Measurements from ENCODE around the gene MAS1L. TPM values are rescaled to one million over a fixed set of nuclear protein-coding genes. Genes with fewer than 3 reads are reported as not detected.

MAS1L gene
- total RNA-seq, 1 donor: not detected

DNA sequence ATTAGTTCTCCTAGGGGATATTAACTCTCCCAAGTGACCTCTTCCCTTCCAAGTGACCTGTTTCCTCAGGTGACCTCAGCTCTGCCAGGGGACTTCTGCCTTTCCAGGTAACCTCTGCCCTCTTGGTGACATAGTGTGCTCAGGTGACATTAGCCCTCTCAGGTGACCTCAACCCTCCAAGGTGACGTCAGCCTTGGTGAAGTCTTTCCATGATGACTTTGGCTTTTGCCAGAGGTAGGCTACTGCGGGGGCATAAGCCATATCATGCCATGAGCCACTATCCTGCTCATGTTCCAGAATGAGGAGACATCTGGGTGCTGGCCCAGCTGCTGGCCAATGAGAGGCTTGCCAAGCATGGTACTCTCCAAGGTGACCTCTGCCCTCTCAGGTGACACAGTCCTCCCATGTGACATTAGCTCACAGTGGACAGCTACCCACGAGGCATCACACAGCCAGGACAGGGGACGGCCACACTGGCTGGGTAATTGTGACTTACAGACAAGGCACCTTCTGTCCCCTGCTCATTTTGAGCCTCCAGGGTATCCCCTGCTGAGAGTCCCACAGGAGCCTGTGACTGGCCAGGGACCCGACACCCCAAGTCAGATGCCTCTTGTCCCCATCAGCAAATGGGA lies 40.7 kb upstream of the MAS1L start:
- DNase-seq (ENCODE audit: low read depth): no peak
- TF ChIP-seq, protein P1, sequence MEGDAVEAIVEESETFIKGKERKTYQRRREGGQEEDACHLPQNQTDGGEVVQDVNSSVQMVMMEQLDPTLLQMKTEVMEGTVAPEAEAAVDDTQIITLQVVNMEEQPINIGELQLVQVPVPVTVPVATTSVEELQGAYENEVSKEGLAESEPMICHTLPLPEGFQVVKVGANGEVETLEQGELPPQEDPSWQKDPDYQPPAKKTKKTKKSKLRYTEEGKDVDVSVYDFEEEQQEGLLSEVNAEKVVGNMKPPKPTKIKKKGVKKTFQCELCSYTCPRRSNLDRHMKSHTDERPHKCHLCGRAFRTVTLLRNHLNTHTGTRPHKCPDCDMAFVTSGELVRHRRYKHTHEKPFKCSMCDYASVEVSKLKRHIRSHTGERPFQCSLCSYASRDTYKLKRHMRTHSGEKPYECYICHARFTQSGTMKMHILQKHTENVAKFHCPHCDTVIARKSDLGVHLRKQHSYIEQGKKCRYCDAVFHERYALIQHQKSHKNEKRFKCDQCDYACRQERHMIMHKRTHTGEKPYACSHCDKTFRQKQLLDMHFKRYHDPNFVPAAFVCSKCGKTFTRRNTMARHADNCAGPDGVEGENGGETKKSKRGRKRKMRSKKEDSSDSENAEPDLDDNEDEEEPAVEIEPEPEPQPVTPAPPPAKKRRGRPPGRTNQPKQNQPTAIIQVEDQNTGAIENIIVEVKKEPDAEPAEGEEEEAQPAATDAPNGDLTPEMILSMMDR (IDR thresholded peaks at IDR 0.05; ENCODE audit: insufficient read depth, low read depth, low read length): no peak
- H3K4me3 ChIP-seq (ENCODE audit: low read depth, low read length): no peak overlapping the region

DNA sequence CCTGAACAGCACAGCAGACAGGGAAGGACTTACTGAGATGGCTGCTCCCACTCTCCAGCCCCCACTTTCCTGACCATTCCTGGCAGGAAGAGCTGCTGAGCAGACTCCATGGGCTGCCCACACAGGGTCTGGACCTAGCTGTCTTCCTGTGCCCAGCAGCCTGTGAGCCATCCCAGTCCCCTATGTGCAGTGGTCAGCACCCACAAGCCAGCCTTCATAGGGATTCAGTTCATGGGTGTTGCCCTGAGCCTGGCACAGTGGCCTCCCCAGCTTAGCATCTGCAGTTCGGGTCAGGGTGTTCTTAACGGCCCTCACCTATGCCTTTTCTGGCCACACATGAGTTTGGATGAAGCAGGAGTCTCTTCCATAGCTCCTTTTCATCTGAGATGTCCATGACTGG lies 39.8 kb upstream of the MAS1L start:
- DNase-seq (ENCODE audit: low read depth): no peak

GRCh38 chr6:29527126-29527525 lies 39.4 kb upstream of the MAS1L start:
- TF ChIP-seq, protein P1 (IDR thresholded peaks at IDR 0.05; ENCODE audit: insufficient read depth, low read depth, low read length): no peak
- DNase-seq (ENCODE audit: low read depth): no peak
- H3K4me3 ChIP-seq (ENCODE audit: low read depth, low read length): no peak overlapping the region

More for the DNA sequence above, 39.8 kb upstream of the MAS1L start:
- TF ChIP-seq, protein P1 (IDR thresholded peaks at IDR 0.05; ENCODE audit: insufficient read depth, low read depth, low read length): no peak
- H3K4me3 ChIP-seq (ENCODE audit: low read depth, low read length): no peak overlapping the region

GRCh38 chr6:29525311-29525639 lies 37.5 kb upstream of the MAS1L start:
- no peak overlapping the region for H3K4me3 ChIP-seq (ENCODE audit: low read depth, low read length)
- DNase-seq (ENCODE audit: low read depth): no peak
- TF ChIP-seq, protein P1 (IDR thresholded peaks at IDR 0.05; ENCODE audit: insufficient read depth, low read depth, low read length): no peak

GRCh38 chr6:29524444-29525310 lies 36.9 kb upstream of the MAS1L start:
- TF ChIP-seq, protein P1 (IDR thresholded peaks at IDR 0.05; ENCODE audit: insufficient read depth, low read depth, low read length): no peak
- no peak overlapping the region for H3K4me3 ChIP-seq (ENCODE audit: low read depth, low read length)
- DNase-seq (ENCODE audit: low read depth): no peak

DNA sequence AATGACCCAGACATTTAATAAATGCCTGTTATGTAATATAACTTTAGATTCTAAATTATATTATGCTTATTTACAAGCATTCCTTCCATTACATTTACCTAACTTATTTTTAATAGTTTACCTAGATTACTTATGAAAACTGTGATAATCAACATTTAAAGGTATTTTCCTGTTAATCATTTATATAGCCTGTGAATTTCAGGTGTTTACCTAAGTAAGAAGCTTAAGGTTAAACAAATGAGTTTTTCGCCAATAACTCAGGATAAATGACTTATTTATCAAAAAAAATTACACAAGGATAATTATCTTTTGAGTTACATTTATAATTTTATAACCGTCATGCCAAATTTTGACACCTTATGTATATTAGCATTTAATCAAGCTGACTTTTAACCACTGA lies 36.3 kb upstream of the MAS1L start:
- no peak overlapping the region for H3K4me3 ChIP-seq (ENCODE audit: low read depth, low read length)
- DNase-seq (ENCODE audit: low read depth): no peak
- TF ChIP-seq, protein P1 (IDR thresholded peaks at IDR 0.05; ENCODE audit: insufficient read depth, low read depth, low read length): no peak
